ENCODE data around the gene CT45A10. TPM values are rescaled to one million over a fixed set of nuclear protein-coding genes. Genes with fewer than 3 reads are reported as not detected.

The CT45A10 gene
- polyA plus RNA-seq, 3 donors = not detected

Other genes starting within 250 kb of the CT45A10 start
- gene CT45A1, start 179.8 kb downstream of the CT45A10 start, polyA plus RNA-seq (ENCODE audit: insufficient read length in 3 of 3) = not detected
- not detected for gene CT45A3, start 125.3 kb downstream of the CT45A10 start, polyA plus RNA-seq (ENCODE audit: insufficient read length in 3 of 3)
- gene CT45A5, start 107.9 kb downstream of the CT45A10 start, polyA plus RNA-seq (ENCODE audit: insufficient read length in 3 of 3) = not detected
- not detected for gene CT45A6, start 90.7 kb downstream of the CT45A10 start, polyA plus RNA-seq (ENCODE audit: insufficient read length in 3 of 3)
- gene CT45A2, start 73.4 kb downstream of the CT45A10 start, polyA plus RNA-seq (ENCODE audit: insufficient read length in 3 of 3) = not detected
- not detected for gene CT45A7, start 56.2 kb downstream of the CT45A10 start, polyA plus RNA-seq (ENCODE audit: insufficient read length in 3 of 3)
- not detected for gene CT45A8, start 38.9 kb downstream of the CT45A10 start, polyA plus RNA-seq (ENCODE audit: insufficient read length in 3 of 3)
- not detected for gene CT45A9, start 21.6 kb downstream of the CT45A10 start, polyA plus RNA-seq (ENCODE audit: insufficient read length in 3 of 3)
- gene SAGE1, start 272 bp upstream of the CT45A10 start, polyA plus RNA-seq (ENCODE audit: insufficient read length in 3 of 3) = not detected
- 10 to 100 TPM; 25.9 to 30.7 (median 28.0) TPM for gene MMGT1, start 80.5 kb upstream of the CT45A10 start, polyA plus RNA-seq (ENCODE audit: insufficient read length in 3 of 3)
- gene SLC9A6, start 92.0 kb upstream of the CT45A10 start, polyA plus RNA-seq (ENCODE audit: insufficient read length in 3 of 3) = 10 to 100 TPM; 14.9 to 17.5 (median 15.7) TPM